Endothelial cell of umbilical vein (primary cell): ENCODE measurements around the gene LPIN1. TPM values are rescaled to one million over a fixed set of nuclear protein-coding genes. Genes with fewer than 3 reads are reported as not detected.

Source experiments
- BruUV-seq: library from RNA; stranded (reverse); fragments of 400-500 nt; replicated peaks from 2 replicates; lab custom pipeline; 2021; lab: Mats Ljungman, UMichigan
- CTCF ChIA-PET: fragments of 300-600, 350-600 bp; sonication (Branson Sonifier 250); formaldehyde crosslinking; loops from one replicate; lab custom pipeline; 2021; ENCODE audit warnings: antibody characterized with exemption, inconsistent platforms; lab: Charles Lee
- POLR2A ChIA-PET: fragments of 300-600, 350-600 bp; sonication (Branson Sonifier 250); formaldehyde crosslinking; loops from one replicate; lab custom pipeline; 2021; ENCODE audit warnings: antibody characterized with exemption, inconsistent platforms; lab: Charles Lee
- DNase-seq: peaks from one replicate; pipeline ENCODE4 v3.0.0-alpha.2; 2011; ENCODE audit warnings: low read depth, low spot score
- FAIRE-seq: peaks from 2 replicates; lab custom pipeline; 2011; peaks lifted over from hg19 to GRCh38; lab: Jason Lieb, UNC
- H2AFZ ChIP-seq: 2 replicates; pipeline ENCODE4 v1.6.0; 2012; ENCODE audit warnings: low read depth, low read length, control low read depth, inconsistent platforms
- H3K27ac ChIP-seq: 2 replicates; pipeline ENCODE4 v1.5.1; 2011; ENCODE audit warnings: low read depth, mild to moderate bottlenecking, control low read depth, low read length, moderate library complexity; ENCODE audit not compliant: insufficient read depth
- H3K27me3 ChIP-seq, 2 experiments: 2 replicates each; pipeline versions ENCODE4 v1.6.0 to v1.6.1; 2011; ENCODE audit warnings: low read length in 2 of 2, mixed read lengths in 1 of 2; ENCODE audit not compliant: control insufficient read depth in 2 of 2, insufficient read depth in 2 of 2
- H3K36me3 ChIP-seq, 2 experiments: 2 replicates in 1 of 2; 3 replicates in 1 of 2; pipeline ENCODE4 v1.5.1; 2011; ENCODE audit warnings: low read length in 2 of 2, mild to moderate bottlenecking in 1 of 2, moderate library complexity in 1 of 2; ENCODE audit not compliant: control insufficient read depth in 2 of 2, insufficient read depth in 2 of 2; ENCODE audit errors: extremely low read depth in 1 of 2
- H3K4me1 ChIP-seq: 3 replicates; pipeline ENCODE4 v1.5.1; 2011; ENCODE audit warnings: mild to moderate bottlenecking, low read length; ENCODE audit not compliant: control insufficient read depth, insufficient read depth; ENCODE audit errors: extremely low read depth
- H3K4me2 ChIP-seq: 2 replicates; pipeline ENCODE4 v1.6.1; 2011; ENCODE audit warnings: low read length, control low read depth, mixed read lengths; ENCODE audit not compliant: insufficient read depth
- H3K4me3 ChIP-seq, 3 experiments: fragments of 200-600 bp in 1 of 3; sonication (generic), shearing (Covaris generic) in 1 of 3; replicated peaks in 1 of 3; 2 replicates each; pipeline ENCODE4 v1.5.1; 2011 to 2016; ENCODE audit warnings: control low read depth in 3 of 3, low read length in 3 of 3, mild to moderate bottlenecking in 2 of 3, inconsistent platforms in 1 of 3, low read depth in 1 of 3, moderate library complexity in 1 of 3; ENCODE audit not compliant: insufficient read depth in 1 of 3
- H3K79me2 ChIP-seq: 2 replicates; pipeline ENCODE4 v1.6.0; 2012; ENCODE audit warnings: low read length, inconsistent platforms; ENCODE audit not compliant: control insufficient read depth, insufficient read depth
- H3K9ac ChIP-seq: replicated peaks from 2 replicates; pipeline ENCODE3; 2011; ENCODE audit warnings: low read length, control low read depth; ENCODE audit not compliant: insufficient read depth; ENCODE audit errors: extremely low read depth
- H3K9me1 ChIP-seq: replicated peaks from 3 replicates; pipeline ENCODE4 v1.6.0; 2011; ENCODE audit warnings: mild to moderate bottlenecking, low read length; ENCODE audit not compliant: control insufficient read depth, insufficient read depth; ENCODE audit errors: extremely low read depth
- H3K9me3 ChIP-seq: replicated peaks from 2 replicates; pipeline ENCODE4 v1.5.1; 2012; ENCODE audit warnings: low read length, inconsistent platforms; ENCODE audit not compliant: control insufficient read depth, insufficient read depth
- H4K20me1 ChIP-seq: replicated peaks from 2 replicates; pipeline ENCODE3; 2011; ENCODE audit warnings: mild to moderate bottlenecking, low read length; ENCODE audit not compliant: control insufficient read depth, insufficient read depth; ENCODE audit errors: extremely low read depth
- EZH2 ChIP-seq: IDR thresholded peaks from 2 replicates; pipeline ENCODE4 v1.6.1; 2012; ENCODE audit warnings: borderline replicate concordance, low read depth, mild to moderate bottlenecking, moderate library complexity, low read length, inconsistent platforms; ENCODE audit not compliant: severe bottlenecking
- GATA2 ChIP-seq: IDR thresholded peaks from 2 replicates; pipeline ENCODE4 v1.7.0; 2011; ENCODE audit warnings: low read depth, mild to moderate bottlenecking, moderate library complexity, mixed read lengths, low read length; ENCODE audit not compliant: insufficient read length, insufficient read depth
- MAX ChIP-seq: IDR thresholded peaks from 2 replicates; pipeline ENCODE4 v1.6.1; 2011; ENCODE audit not compliant: insufficient read depth, insufficient read length
- MYC ChIP-seq: IDR thresholded peaks from one replicate; pipeline ENCODE4 v1.6.1; 2011; ENCODE audit warnings: mild to moderate bottlenecking, low read depth, low read length
- POLR2AphosphoS5 ChIP-seq: IDR thresholded peaks from 2 replicates; pipeline ENCODE4 v1.6.1; 2012; ENCODE audit warnings: low read depth, mild to moderate bottlenecking, control low read depth, low read length, moderate library complexity; ENCODE audit not compliant: insufficient read depth
- dilution Hi-C: fragments of 300-500 bp; cut with MboI; formaldehyde crosslinking; loops from one replicate; pipeline ENCODE4 v1.15.0; 2019; ENCODE audit warnings: low sequenced_read_pairs; ENCODE audit not compliant: extremely low pct_ligation_motif_present
- intact Hi-C: fragments of 100-400 bp; cut with micrococcal nuclease; formaldehyde crosslinking; loops from one replicate; pipeline ENCODE4 v1.10.0; 2022
- polyA plus RNA-seq, 4 experiments: library from polyadenylated mRNA; depleted of rRNA in 3 of 4; stranded (reverse) in 3 of 4; unstranded in 1 of 4; fragments of >200 nt; gene quantifications; 2 replicates each; pipeline versions ENCODE4 v1.2.1 to v1.2.3, GENCODE V29; 2011 to 2012; ENCODE audit warnings: missing spikeins in 1 of 4
- total RNA-seq: library from RNA; stranded (reverse); gene quantifications from 2 replicates; pipeline ENCODE4 v1.2.3, GENCODE V29; 2021
- TF ChIP-seq, protein P1 (sequence below), 2 donors: IDR thresholded peaks; 1 replicate in 1 of 2; 2 replicates in 1 of 2; pipeline ENCODE4 v1.5.1; 2011; ENCODE audit warnings: low read length in 2 of 2, mild to moderate bottlenecking in 2 of 2, moderate library complexity in 2 of 2, control low read depth in 1 of 2, inconsistent platforms in 1 of 2, low read depth in 1 of 2; ENCODE audit not compliant: insufficient read depth in 1 of 2; ENCODE audit errors: extremely low read depth in 1 of 2

LPIN1 gene
- total and polyA plus RNA-seq, 2 donors (not counting 3 experiments of a cell fraction or from before 2014, with no cell fraction given): 26.6 to 80.4 TPM

- no peak for FAIRE-seq
- intact Hi-C loops: no loop called here
Measured at GRCh38 chr2:11835403-11835802, 89.0 kb downstream of the LPIN1 start.

More at GRCh38 chr2:11835403-11835802, 89.0 kb downstream of the LPIN1 start:
- H3K4me3 ChIP-seq: no peak overlapping the region
- ChIA-PET POLR2A (no interaction called here), CTCF (interaction anchor here (0.6 to 1.7 kb wide), 3 partner anchors 880 to 1172 kb away, joined by 3 to 6 read pairs (median 4); no protein-coding TSS in a partner anchor)
- H3K4me2 ChIP-seq: no peak overlapping the region
- no peak for DNase-seq
- H3K36me3 ChIP-seq: no peaks in the 10 kb centered on the region
- dilution Hi-C loops: no loop called here
- H3K27ac ChIP-seq: no peak overlapping the region
- TF ChIP-seq POLR2AphosphoS5 (no peak), MYC (no peak), EZH2 (no peak), GATA2 (no peak), MAX (no peak)
- TF ChIP-seq, protein P1, sequence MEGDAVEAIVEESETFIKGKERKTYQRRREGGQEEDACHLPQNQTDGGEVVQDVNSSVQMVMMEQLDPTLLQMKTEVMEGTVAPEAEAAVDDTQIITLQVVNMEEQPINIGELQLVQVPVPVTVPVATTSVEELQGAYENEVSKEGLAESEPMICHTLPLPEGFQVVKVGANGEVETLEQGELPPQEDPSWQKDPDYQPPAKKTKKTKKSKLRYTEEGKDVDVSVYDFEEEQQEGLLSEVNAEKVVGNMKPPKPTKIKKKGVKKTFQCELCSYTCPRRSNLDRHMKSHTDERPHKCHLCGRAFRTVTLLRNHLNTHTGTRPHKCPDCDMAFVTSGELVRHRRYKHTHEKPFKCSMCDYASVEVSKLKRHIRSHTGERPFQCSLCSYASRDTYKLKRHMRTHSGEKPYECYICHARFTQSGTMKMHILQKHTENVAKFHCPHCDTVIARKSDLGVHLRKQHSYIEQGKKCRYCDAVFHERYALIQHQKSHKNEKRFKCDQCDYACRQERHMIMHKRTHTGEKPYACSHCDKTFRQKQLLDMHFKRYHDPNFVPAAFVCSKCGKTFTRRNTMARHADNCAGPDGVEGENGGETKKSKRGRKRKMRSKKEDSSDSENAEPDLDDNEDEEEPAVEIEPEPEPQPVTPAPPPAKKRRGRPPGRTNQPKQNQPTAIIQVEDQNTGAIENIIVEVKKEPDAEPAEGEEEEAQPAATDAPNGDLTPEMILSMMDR (IDR thresholded peaks at IDR 0.05; ENCODE audit: extremely low read depth in 1 of 2, insufficient read depth in 1 of 2, low read depth in 1 of 2, low read length in 2 of 2): peak in 1 of 2 donors; percentile 3
- no peaks in the 10 kb centered on the region for H3K9me3 ChIP-seq
- H2AFZ ChIP-seq: no peak overlapping the region
- no peaks in the 10 kb centered on the region for H3K79me2 ChIP-seq
- no peak overlapping the region for H3K9ac ChIP-seq
- no peaks in the 10 kb centered on the region for H4K20me1 ChIP-seq
- no peaks in the 10 kb centered on the region for H3K9me1 ChIP-seq
- H3K4me1 ChIP-seq: peaks cover 15% of the 10 kb centered on the region
- no TSS peak for BruUV-seq
- peaks cover 2 to 9% of the 10 kb centered on the region in 2 experiments for H3K27me3 ChIP-seq
